Bronchial smooth muscle cell (primary cell): ENCODE data around the gene NAA35. TPM values are rescaled to one million over a fixed set of nuclear protein-coding genes. Genes with fewer than 3 reads are reported as not detected.

Experiments used
- total RNA-seq: library from RNA; depleted of rRNA; stranded (reverse); fragments of >200 nt; gene quantifications from 2 replicates; pipeline ENCODE4 v1.2.1, GENCODE V29; 2014

The NAA35 gene
- 14.6 and 19.5 TPM in 2 replicates for total RNA-seq

DNA sequence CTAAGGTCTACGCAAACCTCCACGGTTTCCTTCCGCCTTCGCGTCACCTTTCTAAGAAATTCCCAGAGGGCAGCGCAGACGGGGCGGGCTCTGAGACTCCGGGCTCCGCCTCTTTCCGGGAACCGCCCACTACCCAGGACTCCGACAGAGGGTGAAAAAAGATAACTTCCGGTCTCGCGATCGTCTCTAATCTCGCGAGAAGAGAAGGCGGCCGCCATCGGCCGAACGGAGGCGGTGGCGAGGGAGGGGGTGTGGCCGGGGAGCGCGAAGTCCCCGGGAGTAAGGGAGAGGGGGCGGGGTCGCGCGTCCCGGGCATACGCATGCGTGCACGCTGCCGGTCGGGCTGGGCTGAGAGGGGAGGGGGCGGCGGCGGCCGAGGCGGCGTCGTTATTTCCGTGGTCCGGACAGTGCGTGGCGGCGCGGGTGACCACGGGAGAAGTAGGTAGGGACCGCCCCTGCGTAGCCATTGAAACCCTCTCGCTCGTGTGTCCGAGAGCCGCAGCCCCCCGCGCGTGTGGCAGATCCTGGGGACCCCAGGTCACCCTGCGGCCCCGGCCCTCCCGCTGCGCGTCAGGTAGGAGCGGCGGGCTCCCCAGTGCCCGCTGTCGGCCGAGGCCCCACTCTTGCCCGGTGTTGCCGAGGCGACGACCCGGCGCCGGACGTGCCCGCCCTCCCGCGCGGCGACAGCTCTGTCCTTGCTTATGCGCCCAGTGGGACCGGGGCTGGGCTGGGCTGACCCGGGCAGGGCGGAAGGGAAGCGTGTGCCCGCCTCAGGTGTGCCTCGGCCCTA lies at the start of gene NAA35:
NAA35 (plus strand) TSS at position 315 of the 790 bp plus-strand sequence. CDS start 1,014 bp downstream, outside the sequence.

Other genes starting within 250 kb of the NAA35 start
- gene AGTPBP1, start 199.2 kb upstream of the NAA35 start, total RNA-seq: 7.4 and 11.0 TPM in 2 replicates
- gene GOLM1, start 158.4 kb downstream of the NAA35 start, total RNA-seq: 31.5 and 50.9 TPM in 2 replicates